HEK293 (cell line): ENCODE measurements around the gene DMBX1.

Source experiments
- BCL11A ChIP-seq: fragments of 450-650 bp; formaldehyde crosslinking; IDR thresholded peaks from 2 replicates; pipeline ENCODE4 v1.5.1; 2016; ENCODE audit warnings: low read depth, missing biosample characterization, missing genetic modification characterization
- TF ChIP-seq, protein P1 (sequence below): fragments of 450-650 bp; IDR thresholded peaks from 2 replicates; pipeline ENCODE4 v1.5.1; 2018; ENCODE audit warnings: missing biosample characterization, mild to moderate bottlenecking, missing genetic modification characterization

- TF ChIP-seq, protein P1, sequence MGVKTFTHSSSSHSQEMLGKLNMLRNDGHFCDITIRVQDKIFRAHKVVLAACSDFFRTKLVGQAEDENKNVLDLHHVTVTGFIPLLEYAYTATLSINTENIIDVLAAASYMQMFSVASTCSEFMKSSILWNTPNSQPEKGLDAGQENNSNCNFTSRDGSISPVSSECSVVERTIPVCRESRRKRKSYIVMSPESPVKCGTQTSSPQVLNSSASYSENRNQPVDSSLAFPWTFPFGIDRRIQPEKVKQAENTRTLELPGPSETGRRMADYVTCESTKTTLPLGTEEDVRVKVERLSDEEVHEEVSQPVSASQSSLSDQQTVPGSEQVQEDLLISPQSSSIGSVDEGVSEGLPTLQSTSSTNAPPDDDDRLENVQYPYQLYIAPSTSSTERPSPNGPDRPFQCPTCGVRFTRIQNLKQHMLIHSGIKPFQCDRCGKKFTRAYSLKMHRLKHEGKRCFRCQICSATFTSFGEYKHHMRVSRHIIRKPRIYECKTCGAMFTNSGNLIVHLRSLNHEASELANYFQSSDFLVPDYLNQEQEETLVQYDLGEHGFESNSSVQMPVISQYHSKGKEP (tag by site-specific recombination): no peak
- TF ChIP-seq BCL11A: no peak
Measured at GRCh38 chr1:46503421-46503820, 13.8 kb downstream of the DMBX1 start.
